GM10266 (cell line): ENCODE data around the gene SMOC2.

Experiments
- DNase-seq: peaks from one replicate; pipeline ENCODE4 v3.0.0; 2012; ENCODE audit errors: extremely low spot score
- TF ChIP-seq, protein P1 (sequence below): IDR thresholded peaks from 2 replicates; pipeline ENCODE4 v1.5.1; 2012; ENCODE audit warnings: mild to moderate bottlenecking, low read depth; ENCODE audit not compliant: control insufficient read depth, insufficient read depth; ENCODE audit errors: missing control alignments

Gene SMOC2

DNA sequence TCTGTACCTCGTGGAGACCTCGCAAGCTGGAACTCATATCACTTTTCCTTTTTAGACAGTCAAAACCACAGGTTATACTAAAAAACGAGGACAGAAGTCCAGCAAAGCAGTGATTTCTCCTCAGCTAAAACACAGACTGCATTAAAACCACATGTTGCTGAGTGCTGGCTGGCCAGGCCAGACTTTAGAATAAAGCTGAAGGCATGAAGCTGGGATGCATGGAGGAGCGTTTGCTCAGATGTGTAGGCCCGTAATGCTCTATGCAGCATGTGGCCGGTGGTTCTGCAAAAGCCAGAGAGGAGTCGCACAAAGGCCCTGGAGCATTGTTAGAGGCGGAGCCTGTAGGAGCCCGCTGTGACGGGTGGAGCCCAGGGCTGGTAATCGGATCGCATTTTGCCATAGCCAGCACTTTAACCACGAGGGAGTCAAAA, 83.6 kb downstream of the SMOC2 start:
- no peak for DNase-seq
- TF ChIP-seq, protein P1, sequence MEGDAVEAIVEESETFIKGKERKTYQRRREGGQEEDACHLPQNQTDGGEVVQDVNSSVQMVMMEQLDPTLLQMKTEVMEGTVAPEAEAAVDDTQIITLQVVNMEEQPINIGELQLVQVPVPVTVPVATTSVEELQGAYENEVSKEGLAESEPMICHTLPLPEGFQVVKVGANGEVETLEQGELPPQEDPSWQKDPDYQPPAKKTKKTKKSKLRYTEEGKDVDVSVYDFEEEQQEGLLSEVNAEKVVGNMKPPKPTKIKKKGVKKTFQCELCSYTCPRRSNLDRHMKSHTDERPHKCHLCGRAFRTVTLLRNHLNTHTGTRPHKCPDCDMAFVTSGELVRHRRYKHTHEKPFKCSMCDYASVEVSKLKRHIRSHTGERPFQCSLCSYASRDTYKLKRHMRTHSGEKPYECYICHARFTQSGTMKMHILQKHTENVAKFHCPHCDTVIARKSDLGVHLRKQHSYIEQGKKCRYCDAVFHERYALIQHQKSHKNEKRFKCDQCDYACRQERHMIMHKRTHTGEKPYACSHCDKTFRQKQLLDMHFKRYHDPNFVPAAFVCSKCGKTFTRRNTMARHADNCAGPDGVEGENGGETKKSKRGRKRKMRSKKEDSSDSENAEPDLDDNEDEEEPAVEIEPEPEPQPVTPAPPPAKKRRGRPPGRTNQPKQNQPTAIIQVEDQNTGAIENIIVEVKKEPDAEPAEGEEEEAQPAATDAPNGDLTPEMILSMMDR = no peak

DNA sequence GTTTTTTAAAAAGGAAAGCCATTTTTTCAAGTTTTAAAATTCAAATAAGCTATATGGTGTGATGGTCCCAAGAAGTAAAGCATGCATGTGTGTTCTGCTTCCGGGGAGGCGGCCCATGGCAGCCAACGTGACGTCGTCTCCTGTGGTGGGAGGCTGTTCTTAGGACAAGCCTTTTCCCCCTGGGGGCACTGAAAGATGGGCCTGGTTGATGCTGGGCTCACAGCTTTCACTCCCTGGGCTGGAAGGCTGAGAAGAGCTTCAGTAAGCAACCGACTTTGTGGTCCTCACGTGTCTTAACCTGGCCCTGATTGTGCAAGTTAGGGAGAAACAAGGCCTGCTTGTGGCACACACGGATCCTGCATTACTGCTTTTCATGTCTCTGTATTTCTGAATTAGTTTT, 84.1 kb downstream of the SMOC2 start:
- TF ChIP-seq, protein P1 = no peak
- no peak for DNase-seq

DNA sequence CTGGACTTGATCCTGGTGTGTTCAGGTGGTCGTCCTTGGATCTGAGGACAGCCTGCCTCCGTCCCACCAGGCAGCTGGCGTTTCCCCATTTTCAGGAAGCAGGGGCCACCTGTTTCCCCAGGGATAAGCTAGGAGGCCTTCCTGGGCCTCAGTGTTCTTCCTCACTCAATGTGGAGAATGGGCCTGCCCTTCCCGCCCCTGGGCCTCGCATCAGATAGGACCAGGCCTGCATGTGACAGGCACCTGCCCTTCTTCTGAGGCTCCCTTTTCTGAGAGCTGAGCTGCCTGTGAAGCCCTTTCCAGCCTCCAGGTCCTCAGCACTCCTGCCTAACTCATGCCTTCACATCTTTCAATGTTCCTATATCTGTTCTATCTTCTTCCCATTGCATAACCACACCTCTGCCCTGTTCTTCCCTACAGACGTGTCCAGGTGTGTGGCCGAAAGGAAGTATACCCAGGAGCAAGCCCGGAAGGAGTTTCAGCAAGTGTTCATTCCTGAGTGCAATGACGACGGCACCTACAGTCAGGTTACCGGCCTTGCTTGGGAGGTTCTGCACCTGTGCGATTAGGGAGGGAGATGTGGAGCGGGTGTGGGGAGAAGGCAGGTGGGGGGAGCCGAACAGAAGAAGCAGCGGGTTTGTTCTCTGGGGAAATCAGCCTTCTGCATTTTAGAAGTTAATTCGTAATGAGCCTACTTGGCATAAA, 85.1 kb downstream of the SMOC2 start:
- TF ChIP-seq, protein P1 = no peak
- DNase-seq = no peak

DNA sequence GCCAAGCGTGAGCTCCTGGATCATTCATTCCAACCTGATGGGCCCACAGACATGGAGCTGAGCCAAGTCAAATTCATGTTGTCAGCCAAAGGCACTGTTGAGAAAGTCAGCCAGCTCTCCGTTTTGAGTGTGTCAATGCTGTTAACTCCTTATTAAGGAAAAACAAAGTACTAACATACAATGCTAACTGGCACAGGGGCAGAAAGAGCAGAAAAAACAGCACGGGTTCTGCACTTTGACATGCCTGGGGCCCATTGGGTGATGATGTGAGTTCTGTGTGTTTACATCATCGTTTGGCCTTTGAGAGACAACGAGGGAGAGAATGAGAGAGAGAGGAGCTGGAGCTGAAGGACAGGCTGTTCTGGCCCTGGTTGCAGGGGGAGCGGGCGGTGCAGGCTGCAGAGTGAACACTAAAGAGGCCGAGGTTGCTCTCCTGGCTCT, 85.9 kb downstream of the SMOC2 start:
- no peak for DNase-seq
- TF ChIP-seq, protein P1 = no peak

DNA sequence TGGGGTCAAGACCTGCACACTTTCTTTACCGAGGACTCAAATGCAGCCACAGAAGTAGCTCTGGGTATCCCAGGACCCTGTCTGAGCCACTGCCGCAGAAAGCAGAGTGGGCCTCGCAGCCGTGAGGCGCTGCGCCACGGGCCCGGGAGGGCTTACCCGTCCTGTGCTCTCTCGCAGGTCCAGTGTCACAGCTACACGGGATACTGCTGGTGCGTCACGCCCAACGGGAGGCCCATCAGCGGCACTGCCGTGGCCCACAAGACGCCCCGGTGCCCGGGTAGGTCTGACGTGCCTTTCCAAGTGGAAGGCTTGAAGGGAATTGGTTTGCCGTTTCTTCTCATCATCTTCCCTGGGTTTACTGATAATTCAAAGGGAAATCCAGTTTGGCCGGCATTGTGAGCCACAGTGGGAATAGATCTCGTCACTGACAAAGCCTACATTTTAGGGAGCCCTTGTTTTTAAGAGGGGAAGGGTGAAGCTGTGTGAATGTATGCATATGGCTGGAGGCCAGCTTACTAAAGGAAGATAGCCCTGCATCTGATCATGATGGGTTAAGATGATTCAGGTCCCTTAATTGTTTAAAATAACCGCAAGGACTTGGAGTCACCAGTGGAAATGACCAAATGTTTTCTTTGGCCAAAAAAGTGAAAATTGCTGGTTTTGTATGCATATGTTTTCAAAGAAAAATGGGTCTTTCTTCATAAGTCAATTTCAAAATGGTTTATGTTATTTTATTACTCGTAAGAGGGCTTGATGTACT, 86.6 kb downstream of the SMOC2 start:
- DNase-seq = no peak
- TF ChIP-seq, protein P1 = no peak

DNA sequence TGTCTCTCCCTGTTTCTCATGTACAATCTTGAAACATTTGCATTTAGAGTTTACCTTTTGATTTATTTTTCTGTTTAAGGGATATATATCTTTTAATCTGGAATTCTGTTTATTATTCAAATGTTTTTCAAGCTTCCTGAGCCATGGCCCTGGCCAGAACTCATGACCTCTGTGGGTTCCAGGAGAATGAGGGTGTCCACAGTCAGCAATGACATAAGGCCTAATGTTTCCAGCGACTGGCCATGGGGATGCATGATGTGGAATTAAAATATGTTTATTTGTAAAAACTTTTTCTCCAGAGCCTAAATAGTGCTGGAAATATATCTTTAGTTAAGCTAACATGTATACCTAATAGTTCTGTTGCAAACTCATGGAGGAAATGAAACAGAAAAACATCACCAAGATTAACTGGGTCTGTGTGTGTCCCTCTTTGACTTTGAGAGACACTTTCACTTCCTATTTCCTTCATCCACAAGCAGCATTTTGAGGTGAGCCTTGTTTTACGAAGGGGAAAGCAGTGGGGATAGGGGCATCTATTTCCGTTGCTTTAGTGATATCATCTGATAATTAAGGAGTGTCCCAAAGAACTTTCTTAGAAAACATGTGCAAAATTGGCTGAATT, 87.6 kb downstream of the SMOC2 start:
- DNase-seq = no peak

More for the DNA sequence above, 87.6 kb downstream of the SMOC2 start:
- TF ChIP-seq, protein P1 = no peak
